22Rv1 (cell line): ENCODE measurements around the gene YAP1.

ENCODE experiments used
- ZFX ChIP-seq: fragments of 450-650 bp; IDR thresholded peaks from 2 replicates; pipeline ENCODE4 v1.6.1; 2017; ENCODE audit warnings: antibody characterized with exemption, borderline replicate concordance
- TF ChIP-seq, protein P1 (sequence below): fragments of 450-650 bp; IDR thresholded peaks from 2 replicates; pipeline ENCODE4 v1.5.1; 2017; ENCODE audit warnings: mild to moderate bottlenecking

DNA sequence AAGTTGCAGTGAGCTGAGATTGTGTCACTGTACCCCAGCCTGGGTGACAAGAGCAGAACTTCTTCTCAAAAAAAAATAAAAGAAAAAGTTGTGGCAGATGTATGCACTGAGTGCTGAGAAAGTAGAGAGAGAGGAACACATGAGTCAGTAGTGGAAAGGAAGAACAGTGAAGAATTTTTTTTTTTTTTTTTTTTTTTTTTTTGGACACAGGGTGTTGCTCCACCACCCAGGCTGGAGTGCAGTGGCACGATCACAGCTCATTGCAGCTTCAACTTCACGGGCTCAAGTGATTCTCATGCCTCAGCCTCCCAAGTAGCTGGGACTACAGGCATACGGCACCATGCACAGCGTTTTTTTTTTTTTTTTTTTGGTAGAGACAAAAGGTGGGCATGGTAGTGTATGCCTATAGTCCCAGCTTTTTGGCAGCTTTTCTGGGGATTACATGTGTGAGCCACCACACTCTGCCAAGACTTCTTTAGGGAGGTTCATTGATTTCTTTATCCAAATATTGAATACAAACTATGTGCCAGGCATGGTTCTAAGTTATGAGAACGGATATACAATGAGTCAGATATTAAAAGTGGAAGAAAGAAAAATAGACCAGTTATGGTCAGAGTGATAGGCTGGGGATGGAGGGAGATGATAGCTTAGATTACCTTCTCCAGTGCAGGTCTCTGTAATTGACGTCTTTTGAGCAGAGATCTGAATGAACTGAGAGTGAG lies 62.0 kb downstream of the YAP1 start:
- TF ChIP-seq, protein P1, sequence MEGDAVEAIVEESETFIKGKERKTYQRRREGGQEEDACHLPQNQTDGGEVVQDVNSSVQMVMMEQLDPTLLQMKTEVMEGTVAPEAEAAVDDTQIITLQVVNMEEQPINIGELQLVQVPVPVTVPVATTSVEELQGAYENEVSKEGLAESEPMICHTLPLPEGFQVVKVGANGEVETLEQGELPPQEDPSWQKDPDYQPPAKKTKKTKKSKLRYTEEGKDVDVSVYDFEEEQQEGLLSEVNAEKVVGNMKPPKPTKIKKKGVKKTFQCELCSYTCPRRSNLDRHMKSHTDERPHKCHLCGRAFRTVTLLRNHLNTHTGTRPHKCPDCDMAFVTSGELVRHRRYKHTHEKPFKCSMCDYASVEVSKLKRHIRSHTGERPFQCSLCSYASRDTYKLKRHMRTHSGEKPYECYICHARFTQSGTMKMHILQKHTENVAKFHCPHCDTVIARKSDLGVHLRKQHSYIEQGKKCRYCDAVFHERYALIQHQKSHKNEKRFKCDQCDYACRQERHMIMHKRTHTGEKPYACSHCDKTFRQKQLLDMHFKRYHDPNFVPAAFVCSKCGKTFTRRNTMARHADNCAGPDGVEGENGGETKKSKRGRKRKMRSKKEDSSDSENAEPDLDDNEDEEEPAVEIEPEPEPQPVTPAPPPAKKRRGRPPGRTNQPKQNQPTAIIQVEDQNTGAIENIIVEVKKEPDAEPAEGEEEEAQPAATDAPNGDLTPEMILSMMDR: no peak
- TF ChIP-seq ZFX: no peak
